Stimulated activated CD4-positive, alpha-beta T cell treated with anti-CD3 and anti-CD28 coated beads, Interleukin-2, amount 100 ng/mL, for 24 hours (primary cell): ENCODE data around the gene RDH13.
"Not testable (repeated sequence)": the region's sequence is repeated elsewhere in the genome, so short reads cannot be mapped to it uniquely, and the experiment has no call there.

Source experiments
- DNase-seq, 2 donors: peaks; one replicate each; pipeline ENCODE4 v3.0.0-alpha.2; 2020

Gene RDH13

DNA sequence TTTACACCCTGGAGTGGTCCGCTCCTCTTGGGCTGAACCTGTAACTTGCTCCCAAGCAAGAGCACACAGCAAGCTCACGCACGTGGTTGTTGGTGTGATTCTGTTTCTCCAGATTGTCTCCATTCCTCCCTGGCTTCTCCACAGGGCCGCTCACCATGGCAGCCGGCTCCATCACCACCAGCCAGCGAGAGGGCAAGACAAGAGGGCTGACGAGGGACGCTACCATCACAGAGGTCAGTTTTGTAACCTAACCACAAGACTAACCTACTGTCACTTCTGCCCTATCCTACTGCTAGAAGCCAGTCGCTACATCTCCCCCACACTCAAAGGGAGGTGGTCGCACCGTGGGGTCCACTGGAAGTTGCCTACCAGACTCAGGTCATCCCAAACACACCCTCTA is 20.3 kb downstream of the RDH13 start:
- DNase-seq: no peak

DNA sequence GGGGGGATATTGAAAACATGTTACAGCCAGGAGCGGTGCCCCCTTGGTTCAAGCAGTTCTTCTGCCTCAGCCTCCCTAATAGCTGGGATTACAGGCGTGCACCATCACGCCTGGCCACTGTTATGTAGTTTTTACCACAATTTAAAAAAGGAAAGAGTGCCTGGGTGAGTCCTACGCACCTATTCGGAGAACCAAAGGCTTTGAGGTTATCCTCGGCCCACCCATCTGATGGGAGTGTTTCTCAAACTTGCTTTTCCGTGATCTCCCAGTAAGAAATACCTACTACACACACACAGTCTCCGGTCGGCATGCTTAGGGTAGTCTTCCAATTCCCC is 20.6 kb downstream of the RDH13 start:
- DNase-seq: no peak

DNA sequence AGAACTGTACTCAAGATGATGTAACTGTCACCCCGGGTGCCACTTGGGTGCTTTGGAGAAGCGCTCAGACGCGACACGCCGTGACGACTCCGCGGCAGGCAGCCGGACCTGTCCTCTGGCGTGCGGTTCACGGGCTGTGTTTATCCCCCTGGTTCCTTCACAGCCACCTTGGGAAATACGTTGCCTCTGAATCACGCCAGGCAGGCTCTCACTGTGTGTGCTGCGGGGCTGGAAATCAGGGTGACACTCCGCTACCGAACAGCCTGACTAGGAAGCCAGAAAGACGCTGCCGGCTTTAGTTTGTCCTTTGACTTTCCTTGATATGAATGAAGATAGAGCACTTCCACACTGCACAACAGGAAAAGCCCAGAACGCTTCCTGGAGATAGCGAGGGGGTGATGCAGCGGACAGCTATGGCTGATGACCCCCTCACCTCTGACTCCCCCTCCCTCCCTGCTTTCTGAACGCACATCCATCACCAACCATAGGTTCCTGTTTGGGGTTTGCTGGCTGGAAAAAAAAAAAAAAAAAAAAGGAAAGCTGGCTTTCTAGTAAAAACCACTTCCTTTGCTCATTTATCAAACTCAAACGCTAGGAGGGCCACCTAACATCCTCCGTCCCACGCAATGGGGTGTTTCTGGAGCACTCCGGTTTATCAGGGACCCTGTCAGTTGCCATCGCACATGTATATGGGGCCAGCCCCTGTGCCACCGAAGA is 21.2 kb downstream of the RDH13 start:
- peak; percentile 30 to 36 for DNase-seq

- DNase-seq: no peak
Observed at GRCh38 chr19:55041244-55041626, 21.7 kb downstream of the RDH13 start.

DNA sequence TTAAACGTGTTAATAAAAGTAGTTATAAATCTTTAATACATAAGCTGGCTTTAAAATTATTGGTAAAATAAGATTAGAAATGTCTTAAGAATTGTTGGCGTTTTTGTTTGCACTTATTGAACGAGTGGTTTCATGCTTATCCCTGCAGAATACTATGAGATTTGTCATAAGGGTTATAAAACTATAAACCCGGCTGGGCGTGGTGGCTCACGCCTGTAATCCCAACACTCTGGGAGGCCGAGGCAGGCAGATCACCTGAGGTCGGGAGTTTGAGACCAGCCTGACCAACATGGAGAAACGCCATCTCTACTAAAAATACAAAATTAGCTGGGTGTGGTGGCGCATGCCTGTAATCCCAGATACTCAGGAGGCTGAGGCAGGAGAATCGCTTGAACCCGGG is 22.3 kb downstream of the RDH13 start:
- DNase-seq: not testable (repeated sequence)

DNA sequence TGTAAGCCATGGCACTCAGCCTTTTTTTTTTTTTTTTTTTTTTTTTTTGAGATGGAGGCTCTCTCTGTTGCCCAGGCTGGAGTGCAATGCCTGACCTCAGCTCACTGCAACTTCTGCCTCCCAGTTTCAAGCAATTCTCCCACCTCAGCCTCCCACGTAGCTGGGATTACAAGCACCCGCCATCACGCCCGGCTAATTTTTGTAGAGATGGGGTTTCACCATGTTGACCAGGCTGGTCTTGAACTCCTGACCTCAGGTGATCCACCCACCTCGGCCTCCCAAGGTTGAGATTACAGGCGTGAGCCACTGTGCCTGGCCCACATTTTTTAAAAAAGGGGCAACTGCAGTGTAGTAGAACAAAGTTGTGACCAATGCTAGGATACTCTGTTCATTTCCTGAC is 25.3 kb downstream of the RDH13 start:
- not testable (repeated sequence) for DNase-seq

GRCh38 chr19:55036058-55036457 is 26.9 kb downstream of the RDH13 start:
- DNase-seq: no peak

DNA sequence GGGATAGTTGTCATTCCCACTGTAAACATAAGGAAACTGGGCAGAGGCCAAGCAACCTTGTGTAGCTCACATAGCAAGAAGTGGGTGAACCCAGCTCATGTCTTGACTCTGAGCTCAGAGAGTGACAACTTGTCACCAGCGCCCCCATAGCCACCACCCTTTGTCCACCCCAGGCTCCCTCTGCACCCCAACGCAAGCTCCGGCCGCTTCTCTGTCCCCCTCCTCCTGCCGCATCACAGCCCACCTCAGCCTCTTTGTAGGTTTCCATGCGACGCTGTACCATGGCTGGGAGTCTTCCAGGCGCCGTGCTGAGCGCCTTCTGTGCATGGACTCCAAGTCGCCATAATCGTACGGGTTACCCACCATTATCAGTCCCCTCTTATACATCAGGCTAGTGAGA is 28.2 kb downstream of the RDH13 start:
- DNase-seq: no peak

- DNase-seq: not testable (repeated sequence)
Observed at GRCh38 chr19:55032976-55033643, 29.8 kb downstream of the RDH13 start.

DNA sequence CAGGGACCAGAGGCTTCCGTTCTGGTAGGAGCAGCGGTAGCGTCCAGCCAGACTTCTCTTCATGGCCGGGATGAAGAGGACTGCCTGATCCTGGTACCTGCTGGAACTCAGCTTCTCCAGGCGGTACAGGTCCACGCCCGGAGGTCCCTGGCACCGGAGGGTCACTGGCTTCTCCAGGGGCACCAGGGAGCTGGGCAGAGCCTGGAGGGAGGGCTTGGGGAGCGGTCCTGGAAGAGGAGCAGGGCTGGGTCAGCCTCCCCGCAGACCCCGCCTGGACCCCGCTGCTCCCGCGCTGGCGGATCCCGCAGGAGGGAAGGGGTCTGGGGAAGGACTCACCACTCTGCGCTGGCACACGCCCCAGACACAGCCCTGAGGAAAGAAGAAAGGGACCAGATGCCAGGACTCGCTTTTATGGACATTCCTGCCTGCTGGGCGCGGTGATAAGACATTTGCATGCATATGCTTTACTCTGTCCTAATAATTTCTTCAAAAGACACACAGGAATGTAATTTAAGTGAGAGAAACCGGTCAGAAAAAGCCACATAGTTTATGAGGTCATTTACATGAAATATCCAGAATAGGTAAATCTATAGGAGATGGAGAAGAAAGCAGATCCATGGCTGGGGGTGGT is 30.7 kb downstream of the RDH13 start:
- no peak for DNase-seq

GRCh38 chr19:55031178-55031577 is 31.8 kb downstream of the RDH13 start:
- DNase-seq: no peak

- no peak for DNase-seq
Observed at GRCh38 chr19:55028757-55029156, 34.2 kb downstream of the RDH13 start.

DNA sequence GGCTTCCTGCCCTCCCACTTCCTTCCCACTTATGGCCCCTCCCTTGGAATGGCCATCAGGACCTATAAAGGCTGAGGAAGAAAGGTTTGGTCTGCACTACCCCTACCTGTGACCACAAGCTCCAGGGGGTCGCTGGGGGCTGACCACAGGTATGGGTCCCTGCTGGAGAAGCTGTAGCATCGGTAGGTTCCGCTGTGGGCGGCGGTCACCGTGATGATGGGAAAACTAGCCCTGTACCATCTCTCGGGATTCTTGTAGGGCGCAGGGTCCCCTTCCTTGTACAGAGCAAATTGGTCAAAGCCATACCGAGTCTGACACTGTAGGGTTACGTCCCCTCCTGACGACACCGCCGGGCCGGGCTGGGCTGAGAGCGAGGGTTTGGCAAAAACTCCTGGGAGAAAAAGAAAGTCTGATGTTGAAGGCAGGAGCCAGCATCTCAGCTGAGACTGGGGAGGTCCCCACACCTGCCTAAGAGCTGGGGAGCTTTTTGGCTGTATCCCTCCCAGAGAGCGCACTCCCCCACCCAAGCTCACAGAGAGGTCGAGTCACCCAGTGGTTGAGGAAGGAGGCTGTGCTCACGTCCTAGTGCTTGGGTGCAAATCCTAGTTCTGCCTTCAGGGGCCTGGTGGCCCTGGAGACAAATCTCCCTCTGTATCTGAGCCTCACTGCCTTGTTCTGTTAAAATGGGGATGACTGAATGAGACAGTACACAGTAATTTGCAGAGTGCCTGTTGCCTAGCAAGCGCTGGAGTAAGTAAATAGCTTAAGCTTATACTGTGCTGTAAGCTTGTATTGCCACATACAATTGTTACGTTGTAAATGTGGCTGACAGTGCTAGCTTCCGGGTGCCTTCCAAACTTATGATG is 35.2 kb downstream of the RDH13 start:
- no peak for DNase-seq

GRCh38 chr19:55027140-55027471 is 35.8 kb downstream of the RDH13 start:
- DNase-seq: not testable (repeated sequence)

GRCh38 chr19:55024111-55024510 is 38.8 kb downstream of the RDH13 start:
- no peak for DNase-seq

DNA sequence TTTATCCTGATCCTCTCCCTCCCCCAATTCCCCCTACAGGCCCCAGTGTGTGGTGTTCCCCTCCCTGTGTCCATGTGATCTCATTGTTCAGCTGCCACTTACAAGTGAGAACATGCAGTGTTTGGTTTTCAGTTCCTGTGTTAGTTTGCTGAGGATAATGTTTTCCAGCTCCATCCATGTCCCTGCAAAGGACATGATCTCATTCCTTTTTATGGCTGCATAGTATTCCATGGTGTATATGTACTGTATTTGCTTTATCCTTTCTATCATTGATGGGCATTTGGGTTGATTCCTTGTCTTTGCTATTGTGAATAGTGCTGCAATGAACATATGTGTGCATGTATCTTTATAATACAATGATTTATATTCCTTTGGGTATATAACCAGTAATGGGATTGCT is 42.6 kb downstream of the RDH13 start:
- DNase-seq: not testable (repeated sequence)

GRCh38 chr19:55018633-55019032 is 44.3 kb downstream of the RDH13 start:
- DNase-seq: no peak

- no peak for DNase-seq
Observed at GRCh38 chr19:55018216-55018615, 44.7 kb downstream of the RDH13 start.

DNA sequence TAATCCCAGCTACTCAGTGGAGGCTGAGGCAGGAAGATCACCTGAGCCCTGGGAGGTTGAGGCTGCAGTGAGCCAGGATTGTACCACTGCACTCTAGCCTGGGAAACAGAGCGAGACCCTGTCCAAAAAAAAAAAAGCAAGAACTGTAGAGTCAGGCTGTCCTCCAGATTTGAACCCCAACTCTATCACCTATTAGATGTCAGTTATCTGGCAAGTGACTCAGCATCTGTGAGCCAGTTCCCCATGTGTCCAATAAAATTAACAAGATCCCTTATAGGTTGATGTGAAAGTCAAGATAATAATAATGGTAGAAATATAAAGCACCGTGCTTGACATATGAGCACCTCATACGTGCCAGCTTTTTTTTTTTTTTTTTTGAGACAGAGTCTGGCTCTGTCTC is 46.9 kb downstream of the RDH13 start:
- DNase-seq: no peak

- DNase-seq: no peak
Observed at GRCh38 chr19:55015126-55015525, 47.8 kb downstream of the RDH13 start.

- DNase-seq: no peak
Observed at GRCh38 chr19:55014714-55015113, 48.2 kb downstream of the RDH13 start.

- DNase-seq: no peak
Observed at GRCh38 chr19:55013596-55013995, 49.4 kb downstream of the RDH13 start.

GRCh38 chr19:55012306-55012705 is 50.6 kb downstream of the RDH13 start:
- no peak for DNase-seq

DNA sequence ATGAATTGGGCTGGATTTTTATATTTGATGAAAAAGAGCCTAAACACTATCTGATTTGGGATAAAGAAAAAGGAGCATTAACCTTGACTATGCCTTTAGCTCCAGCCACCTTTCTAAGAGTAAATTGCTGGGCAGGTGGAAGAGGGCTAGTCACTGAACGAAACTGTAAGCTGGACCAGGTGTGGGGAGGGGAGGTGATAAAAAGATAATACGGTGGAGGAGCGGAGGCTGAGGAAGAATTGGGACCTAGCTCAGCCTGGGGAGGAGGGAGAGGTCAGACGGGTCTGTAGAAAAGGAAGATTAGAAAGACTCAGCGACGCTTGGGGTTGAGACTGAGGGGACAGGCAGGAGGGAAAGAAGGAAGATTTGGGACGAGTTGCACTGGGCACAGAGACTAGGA is 52.4 kb downstream of the RDH13 start:
- DNase-seq: not testable (repeated sequence)
